NCI-H1417 treated with DMSO at 0.1 percent for 48 hours (cell line): ENCODE measurements around the gene MICU1.
"Not testable (repeated sequence)": the region's sequence is repeated elsewhere in the genome, so short reads cannot be mapped to it uniquely, and the experiment has no call there.

Source experiments
- DNase-seq: peaks from one replicate; lab custom pipeline; 2025; lab: John Stamatoyannopoulos, UW

Gene MICU1

DNA sequence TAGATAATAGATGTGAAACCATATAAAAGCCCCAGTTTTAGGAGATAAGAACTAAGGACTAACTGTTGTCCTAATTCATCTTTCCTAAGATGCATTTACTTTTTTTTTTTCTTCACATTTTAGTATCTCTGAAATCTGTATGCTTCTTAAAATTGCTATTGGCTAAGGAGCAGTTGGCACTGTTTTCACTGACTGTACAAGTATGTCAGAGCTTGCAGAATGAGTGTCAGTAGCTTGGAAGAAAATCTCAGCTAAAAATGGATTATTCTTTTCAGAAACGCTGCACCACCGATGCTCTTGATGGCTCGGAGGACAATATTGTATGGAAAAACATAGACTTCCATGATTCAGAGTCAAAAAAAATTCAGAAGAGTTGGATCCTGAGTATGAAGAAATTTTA, 180.0 kb downstream of the MICU1 start:
- no peak for DNase-seq

DNA sequence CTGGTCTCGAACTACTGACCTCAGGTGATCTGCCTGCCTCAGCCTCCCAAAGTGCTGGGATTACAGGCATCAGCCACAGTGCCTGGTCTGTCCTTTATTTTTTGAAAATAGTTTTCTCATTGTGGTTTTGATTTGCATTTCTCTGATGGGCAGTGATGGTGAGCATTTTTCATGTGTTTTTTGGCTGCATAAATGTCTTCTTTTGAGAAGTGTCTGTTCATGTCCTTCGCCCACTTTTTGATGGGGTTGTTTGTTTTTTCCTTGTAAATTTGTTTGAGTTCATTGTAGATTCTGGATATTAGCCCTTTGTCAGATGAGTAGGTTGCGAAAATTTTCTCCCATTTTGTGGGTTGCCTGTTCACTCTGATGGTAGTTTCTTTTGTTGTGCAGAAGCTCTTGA, 182.9 kb downstream of the MICU1 start:
- DNase-seq = not testable (repeated sequence)

DNA sequence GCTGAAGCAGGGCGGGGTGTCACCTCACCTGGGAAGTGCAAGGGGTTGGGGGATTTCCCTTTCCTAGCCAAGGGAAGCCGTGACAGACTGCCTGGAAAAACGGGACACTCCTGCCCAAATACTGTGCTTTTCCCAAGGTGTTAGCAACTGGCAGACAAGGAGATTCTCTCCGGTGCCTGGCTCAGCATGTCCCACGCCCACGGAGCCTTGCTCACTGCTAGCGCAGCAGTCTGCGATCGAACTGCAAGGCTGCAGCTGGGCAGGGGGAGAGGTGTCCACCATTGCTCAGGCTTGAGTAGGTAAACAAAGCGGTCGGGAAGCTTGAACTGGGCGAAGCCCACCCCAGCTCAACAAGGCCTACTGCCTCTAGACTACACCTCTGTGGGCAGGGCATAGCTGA, 190.3 kb downstream of the MICU1 start:
- DNase-seq = no peak

DNA sequence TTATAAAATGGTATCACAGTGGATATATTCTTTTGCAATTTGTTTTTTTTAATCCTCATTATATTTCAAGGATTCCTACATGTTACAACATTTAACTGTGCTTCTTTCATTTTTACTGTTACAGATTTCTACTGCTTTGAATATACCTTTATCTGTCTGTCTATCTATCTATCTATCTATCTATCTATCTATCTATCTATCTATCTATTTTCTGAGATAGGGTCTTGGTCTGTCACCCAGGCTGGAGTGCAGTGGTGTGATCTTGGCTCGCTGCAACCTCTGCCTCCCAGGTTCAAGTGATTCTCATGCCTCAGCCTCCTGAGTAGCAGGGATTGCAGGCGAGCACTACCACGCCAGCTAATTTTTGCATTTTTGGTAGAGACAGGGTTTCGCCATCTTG, 194.9 kb downstream of the MICU1 start:
- DNase-seq = not testable (repeated sequence)

DNA sequence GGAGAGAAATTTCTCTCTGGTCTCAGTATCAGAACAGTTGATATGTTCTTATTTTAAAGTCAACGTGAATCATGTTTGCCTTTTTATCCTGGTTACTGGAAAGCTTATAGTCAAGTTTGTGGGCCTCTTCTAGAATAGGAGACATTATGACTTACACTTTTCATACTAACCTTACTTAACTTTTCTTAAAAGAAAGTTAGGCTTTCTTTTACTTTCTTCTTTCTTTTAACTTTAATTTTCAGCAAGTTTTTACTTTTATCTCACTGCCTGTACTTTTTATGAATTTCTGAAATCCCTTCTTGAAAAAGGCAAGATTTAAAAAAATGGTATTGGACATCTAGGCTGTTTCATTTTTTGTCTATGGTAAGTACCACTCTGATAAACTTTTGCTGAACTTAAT, 195.9 kb downstream of the MICU1 start:
- no peak for DNase-seq

DNA sequence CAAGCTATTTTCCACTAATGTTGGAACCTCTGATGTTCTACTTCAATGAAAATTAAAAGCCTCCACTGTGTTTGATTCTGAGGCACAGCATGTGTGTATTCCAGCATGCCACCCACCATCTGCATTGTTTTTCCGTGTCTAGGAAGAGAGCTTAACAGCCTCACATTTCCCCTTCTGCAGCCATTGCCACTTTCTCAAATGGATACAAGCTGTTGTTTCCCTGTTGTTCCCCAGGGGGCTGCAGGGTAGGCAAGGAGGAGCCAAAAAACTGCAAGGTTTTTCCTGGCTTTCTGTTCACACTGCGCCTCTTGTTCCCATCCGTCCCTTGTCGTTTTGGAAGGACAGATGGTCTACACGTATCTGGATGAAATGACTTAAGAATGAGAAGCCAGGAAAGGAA, 198.9 kb downstream of the MICU1 start:
- no peak for DNase-seq

DNA sequence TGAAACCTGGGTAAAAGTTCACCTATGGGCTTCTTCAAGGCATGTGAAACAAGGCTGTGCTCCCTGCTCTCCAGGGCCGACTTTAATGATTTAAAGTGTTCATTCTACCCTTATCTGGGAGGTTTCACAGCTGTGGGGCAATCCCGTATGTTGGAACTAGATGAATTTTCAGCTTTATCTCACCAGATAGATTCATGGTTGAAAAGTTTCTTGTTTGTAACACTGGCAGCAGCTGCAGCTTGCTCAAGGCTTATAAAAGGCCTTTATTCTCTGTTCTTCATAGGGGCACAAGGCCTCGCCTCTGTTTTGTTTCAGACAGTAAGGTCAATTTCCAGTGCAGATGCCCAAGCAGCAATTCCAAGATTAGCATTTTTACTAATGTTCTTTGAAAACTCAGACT, 200.7 kb downstream of the MICU1 start:
- no peak for DNase-seq

DNA sequence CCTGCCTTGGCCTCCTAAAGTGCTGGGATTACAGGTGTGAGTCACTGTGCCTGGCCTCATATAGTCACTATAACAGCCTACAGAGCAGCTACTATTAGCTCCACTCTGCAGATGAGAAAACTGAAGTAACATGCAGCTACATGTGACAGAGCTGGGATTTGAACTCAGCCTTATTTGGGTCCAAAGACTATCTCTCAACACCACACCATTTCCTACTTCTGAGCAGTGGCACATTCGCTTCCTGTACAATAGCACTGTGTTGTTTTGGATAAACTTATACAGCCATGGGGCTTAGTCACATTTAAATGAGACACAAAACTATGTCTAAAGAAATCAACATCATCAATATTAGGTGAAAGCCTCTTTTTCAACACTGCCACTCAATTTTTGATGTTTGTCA, 201.3 kb downstream of the MICU1 start:
- no peak for DNase-seq

DNA sequence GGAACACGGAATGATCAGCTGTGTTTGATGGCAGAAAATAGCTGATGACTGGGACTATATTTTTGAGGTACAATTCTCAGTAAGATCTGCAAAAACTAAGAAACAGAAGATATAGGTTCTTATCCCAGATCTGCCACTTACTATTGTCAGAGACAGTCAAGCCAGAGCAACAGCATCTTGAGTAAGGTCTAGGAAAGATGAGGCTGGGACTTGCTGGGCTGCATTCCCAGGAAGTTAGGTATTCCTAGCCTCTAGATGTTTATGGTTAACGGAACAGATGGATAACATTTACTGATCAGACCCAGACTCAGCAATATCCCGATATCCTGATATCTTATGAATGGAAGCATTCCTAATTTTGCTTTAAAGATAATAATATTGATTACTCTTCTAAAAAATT, 202.5 kb downstream of the MICU1 start:
- no peak for DNase-seq

DNA sequence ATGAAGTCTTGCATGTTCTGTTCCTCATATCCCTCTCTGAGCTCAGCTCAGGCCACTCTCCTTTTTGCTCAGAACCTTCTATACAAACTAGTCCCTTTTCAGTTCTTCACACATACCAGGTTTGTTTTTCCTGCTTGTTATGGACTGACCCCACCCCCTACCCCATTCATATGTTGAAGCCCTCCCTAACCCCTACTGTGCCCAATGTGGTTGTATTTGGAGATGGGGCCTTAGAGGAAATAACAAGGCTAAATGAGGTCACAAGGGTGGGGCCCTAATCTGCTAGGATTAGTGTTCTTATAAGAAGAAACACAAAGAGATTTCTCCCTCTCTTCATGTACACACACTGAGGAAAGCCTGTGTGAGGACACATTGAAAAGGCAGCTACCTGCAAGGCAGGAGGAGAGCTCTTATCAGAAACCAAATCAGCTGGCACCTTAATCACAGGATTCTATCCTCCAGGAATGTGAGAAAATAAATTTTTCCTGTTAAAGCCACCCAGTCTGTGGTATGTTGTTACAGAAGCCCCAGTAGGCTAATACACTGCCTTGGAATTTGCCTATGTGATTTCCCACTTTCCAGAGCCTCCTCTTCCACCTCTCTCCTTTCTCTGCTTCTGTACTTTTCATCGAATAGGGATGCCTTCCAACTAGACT, 203.9 kb downstream of the MICU1 start:
- no peak for DNase-seq

DNA sequence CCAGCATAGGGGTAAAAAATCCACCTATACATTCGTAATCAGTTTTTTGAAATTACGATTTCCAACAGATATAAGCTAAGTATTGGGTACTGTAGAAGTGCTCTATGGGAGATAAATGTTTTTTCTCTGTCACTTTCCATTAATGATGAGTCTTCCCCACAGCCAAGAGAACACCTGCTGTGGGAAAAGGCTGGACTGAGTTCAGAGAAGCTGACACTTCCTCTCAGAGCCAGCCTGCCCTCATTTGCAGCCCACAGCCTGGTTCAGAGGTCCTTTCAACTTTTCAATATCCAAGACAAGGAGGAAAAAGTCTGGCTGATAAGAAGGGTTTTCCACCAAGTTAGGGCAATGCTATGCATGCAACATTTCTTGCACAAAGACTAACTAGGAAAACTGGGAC, 206.6 kb downstream of the MICU1 start:
- no peak for DNase-seq

DNA sequence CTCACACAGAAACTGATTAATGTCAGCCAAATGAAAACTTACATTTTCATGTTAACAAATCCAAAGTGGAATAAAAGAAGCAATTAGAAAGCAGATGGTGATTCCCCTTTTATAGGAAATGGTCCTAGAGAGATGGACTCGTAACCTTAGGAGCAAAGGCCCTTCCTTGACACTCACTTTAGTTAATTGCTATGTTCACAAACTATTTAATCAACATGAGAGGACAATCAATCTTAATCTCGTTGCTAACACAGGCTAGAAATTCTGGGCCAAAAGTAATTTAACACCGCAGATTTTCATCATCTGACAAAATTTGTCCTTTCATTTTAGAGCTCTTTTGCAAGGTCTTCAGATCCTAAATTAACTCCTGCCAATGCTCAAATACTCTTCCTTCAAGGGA, 207.2 kb downstream of the MICU1 start:
- DNase-seq = no peak

DNA sequence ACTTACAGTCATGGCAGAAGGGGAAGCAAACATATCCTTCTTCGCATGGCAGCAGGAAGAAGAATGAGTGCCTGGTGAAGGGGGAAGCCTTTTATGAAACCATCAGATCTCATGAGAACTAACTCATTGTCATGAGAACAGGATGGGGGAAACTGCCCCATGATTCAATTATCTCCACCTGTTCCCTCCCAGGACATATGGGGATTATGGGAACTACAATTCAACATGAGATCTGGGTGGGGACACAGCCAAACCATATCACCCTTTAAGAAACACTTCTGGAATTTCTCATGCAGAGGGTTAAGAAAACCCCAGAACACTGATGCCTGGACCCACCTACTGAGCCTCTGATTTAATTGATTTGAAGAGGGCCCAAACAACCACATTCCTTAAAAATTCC, 207.9 kb downstream of the MICU1 start:
- no peak for DNase-seq

DNA sequence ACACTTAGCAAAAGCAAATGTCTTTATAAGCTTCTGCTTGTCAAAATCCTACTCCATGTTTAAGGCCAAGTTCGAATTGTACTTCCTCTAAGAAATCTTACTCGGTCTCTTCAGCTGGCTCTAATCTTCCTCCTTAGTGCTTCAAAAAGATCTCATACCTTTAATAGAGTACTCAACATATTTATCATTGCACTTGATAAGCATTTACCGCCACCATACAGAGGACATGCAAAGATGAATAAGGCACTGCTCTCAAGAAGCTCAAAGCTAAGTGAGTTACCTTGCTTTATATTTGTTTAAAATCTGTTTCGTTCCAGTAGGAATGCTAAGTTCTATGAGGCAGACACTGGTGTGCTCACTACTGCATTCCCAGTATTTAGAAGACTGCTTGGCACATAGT, 209.2 kb downstream of the MICU1 start:
- DNase-seq = no peak

DNA sequence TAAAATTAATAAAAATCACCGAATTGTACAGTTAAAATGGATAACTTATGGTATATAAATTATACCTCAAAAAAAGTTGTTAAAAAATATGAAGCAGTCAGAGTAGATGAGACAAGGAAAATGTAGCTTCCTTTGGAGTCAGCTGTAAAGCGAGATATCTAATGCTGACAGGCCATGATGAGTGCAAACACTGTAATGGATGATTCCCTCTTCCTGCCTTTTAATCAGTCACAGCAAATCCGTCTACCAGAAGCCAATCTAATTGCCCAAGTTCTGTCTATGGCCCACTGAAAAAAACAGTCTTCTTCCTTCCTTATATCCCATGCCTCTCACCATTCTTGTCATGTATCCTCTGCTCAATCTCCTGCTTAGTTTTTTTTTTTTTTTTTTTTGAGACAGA, 211.2 kb downstream of the MICU1 start:
- no peak for DNase-seq

DNA sequence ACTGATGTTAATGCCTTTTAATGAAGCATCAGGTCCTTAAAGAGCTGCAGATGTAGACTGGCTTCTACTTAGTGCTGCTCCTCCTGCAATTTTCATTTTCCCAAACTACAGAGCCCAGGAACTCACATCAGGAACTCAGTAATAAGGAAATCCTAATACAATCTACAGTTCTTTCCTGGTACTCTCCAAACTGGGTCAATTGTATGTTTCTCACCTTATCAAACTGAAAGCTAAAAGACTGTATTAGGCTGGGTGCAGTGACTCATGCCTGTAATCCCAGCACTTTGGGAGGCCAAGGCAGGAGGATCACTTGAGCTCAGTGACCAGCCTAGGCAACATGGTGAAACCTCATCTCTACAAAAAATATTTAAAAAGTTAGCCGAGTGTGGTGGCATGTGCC, 216.7 kb downstream of the MICU1 start:
- no peak for DNase-seq

DNA sequence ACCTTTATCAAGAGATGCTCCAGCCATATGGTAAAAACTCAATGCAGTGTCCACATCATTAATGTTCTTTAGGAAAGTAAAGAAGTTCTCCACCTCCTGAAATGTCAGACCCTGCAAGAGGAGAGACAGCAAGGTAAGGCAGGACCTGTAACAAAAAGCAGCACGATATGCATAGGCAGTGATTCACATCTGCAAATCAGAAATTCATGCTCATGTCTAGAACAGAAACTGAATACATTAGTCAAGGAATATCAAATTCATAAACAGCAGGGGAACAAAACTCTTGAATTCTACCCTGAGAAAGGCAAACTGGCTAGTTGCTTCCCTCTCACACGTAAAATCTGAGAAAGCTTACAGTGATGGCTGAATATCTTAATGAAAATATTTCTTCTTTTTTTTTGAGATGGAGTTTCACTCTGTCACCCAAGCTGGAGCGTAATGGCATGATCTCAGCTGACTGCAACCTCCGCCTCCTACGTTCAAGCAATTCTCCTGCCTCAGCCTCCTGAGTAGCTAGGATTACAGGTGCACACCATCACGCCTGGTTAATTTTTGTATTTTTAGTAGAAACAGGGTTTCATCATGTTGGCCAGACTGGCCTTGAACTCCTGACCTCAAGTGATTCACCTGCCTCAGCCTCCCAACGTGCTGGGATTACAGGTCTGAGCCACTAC, 217.8 kb downstream of the MICU1 start:
- DNase-seq = no peak

DNA sequence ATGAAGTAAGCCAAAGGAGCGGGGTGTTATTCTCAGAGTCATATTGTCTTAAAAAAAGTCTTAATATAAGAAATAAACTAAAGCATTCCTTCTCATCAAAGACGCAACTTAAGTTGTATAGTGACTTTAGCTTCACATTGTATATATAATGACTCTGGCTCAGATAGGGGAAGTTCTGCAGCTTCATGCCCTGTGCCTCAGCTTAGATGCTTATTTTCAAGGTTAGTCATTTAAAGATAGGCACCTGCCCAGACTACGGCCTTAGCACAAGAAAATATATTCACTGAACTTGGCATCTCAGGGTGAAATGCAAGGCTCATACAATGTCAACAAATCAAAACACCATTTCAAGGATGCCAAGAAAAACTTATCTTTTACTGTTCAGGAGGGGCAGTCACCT, 218.4 kb downstream of the MICU1 start:
- DNase-seq = no peak

DNA sequence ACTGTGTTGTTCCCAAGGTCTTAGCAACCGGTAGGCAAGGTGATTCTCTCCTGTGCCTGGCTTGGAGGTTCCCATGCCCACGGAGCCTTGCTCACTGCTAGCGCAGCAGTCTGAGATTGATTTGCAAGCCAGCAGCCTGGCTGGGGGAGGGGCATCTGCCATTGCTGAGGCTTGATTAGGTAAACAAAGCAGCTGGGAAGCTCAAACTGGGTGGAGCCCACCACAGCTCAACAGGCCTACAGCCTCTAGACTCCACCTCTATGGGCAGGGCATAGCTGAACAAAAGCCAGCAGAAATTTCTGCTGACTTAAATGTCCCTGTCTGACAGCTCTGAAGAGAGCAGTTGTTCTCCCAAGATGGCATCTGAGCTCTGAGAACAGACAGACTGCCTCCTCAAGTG, 230.3 kb downstream of the MICU1 start:
- DNase-seq = not testable (repeated sequence)

DNA sequence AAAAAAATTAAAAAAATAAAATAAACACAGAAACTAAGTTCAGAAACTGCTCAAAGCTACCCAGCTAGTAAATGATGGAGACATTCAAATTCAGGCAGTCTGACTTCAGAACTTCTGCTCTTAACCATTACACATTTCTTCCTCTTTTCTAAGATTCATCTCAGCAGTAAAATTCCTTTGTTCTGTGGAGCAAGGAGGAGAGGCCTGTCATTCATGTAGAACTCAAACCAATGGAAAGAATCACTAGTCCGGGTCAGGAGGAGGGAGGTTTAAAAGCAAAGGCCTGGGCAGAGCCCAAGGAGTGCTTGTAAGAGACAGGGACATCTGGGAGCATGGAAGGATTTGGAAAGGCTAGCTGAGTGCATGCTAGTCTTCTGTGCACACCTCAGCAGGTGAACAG, 233.3 kb downstream of the MICU1 start:
- no peak for DNase-seq

DNA sequence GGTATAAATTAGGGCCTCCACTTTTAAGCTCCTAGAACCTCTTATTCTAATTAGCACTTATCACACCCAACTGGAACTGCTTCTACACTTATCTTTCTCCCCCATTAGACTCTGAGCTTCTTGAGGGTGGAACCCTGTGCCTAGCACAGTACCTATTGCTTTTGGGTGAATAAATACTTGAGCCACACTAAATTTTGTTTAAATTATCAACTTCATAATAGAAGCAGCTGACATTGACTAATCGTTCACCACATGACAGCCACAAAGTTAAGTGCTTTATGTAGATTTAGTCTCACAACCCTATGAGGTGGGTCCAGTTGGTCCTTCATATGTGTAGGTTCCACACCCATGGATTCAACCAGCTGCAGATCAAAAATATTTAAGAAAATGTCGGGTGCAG, 235.1 kb downstream of the MICU1 start:
- DNase-seq = no peak

DNA sequence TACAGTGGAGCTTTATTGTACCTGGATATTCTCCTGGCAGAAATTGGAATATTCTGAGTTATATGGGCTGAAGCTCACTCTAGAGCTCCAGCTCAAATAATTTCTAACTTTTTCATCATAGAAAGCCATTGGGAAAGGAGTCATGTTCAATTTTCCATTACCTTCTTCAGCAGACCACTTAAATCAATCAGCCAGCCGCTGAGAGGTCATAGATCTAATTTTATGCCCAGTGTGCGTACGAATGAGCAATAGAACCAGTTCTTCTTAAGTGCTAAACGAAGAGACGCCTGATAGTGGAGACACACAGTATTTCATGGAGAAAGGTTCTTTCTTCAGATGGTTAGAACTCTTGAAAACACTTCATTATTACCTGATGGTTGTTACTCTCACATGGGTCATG, 236.2 kb downstream of the MICU1 start:
- DNase-seq = no peak

DNA sequence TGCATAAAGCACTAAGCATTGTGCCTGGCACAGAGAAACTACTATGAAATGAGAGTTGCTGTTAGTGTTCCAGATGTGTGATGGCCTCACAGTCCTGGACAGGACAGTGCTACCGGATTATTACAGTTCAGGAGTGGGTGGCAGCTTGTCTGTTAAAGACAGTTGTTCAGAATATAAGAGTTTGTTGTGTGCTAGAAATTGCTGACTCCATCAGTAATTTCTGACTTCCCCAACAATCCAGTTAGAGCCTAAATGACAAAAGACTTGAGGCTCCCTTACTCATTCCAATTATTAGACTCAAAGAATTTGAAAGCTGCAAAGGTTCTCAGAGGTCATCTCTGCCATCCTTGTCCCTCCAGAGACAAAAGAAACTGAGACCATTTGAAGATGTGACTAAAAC, 236.9 kb downstream of the MICU1 start:
- no peak for DNase-seq

DNA sequence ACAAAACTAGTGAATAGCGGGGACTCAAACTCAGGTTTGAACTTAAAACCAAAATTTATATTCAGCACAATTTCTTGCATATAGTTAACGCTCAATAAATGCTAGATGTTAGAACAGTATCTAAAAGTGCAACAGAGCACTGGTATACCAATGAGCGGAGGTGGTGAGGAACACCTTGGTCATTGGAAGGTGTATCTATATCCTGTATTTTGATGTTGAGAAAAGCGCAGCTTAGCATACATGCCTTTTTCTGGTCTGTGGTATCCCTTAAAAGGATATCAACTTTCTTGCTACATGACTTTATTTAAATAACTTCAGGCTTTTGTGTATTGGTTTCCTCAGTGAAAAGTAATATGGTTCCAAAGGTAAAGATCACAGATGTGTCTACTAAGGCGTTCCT, 237.8 kb downstream of the MICU1 start:
- no peak for DNase-seq
